Measurements from ENCODE around the gene PARD3.

GRCh38 chr10:34759837-34760215 is 55.3 kb downstream of the PARD3 start:
- TF ChIP-seq CTCF (IDR thresholded peaks at IDR 0.05) (no peak), POLR2A (IDR thresholded peaks at IDR 0.05) (no peak)
